ENCODE data around the gene KREMEN1.
"Not testable (repeated sequence)": the region's sequence is repeated elsewhere in the genome, so short reads cannot be mapped to it uniquely, and the experiment has no call there.

The KREMEN1 gene

GRCh38 chr22:29109822-29110221 is 37.0 kb downstream of the KREMEN1 start:
- DNase-seq, result no peak

GRCh38 chr22:29110946-29111345 is 38.1 kb downstream of the KREMEN1 start:
- no peak for DNase-seq

- no peak for DNase-seq
Observed at GRCh38 chr22:29112121-29112520, 39.3 kb downstream of the KREMEN1 start.

- no peak for DNase-seq
Observed at GRCh38 chr22:29112681-29113080, 39.8 kb downstream of the KREMEN1 start.

- no peak for DNase-seq
Observed at GRCh38 chr22:29113319-29113718, 40.5 kb downstream of the KREMEN1 start.

GRCh38 chr22:29114392-29114791 is 41.6 kb downstream of the KREMEN1 start:
- DNase-seq, result no peak

- no peak for DNase-seq
Observed at GRCh38 chr22:29115682-29116288, 43.0 kb downstream of the KREMEN1 start.

GRCh38 chr22:29116397-29117123 is 43.7 kb downstream of the KREMEN1 start:
- no peak for DNase-seq

- no peak for DNase-seq
Observed at GRCh38 chr22:29117799-29118477, 45.1 kb downstream of the KREMEN1 start.

GRCh38 chr22:29120098-29120912 is 47.5 kb downstream of the KREMEN1 start:
- not testable (repeated sequence) for DNase-seq

- DNase-seq, result no peak
Observed at GRCh38 chr22:29121124-29121523, 48.3 kb downstream of the KREMEN1 start.

- DNase-seq, result no peak
Observed at GRCh38 chr22:29122041-29122440, 49.2 kb downstream of the KREMEN1 start.

GRCh38 chr22:29124777-29125442 is 52.1 kb downstream of the KREMEN1 start:
- no peak for DNase-seq

- DNase-seq, result no peak
Observed at GRCh38 chr22:29125443-29125778, 52.6 kb downstream of the KREMEN1 start.

GRCh38 chr22:29125844-29126243 is 53.0 kb downstream of the KREMEN1 start:
- DNase-seq, result no peak

GRCh38 chr22:29126670-29127395 is 54.0 kb downstream of the KREMEN1 start:
- DNase-seq, result no peak

GRCh38 chr22:29128891-29129807 is 56.3 kb downstream of the KREMEN1 start:
- no peak for DNase-seq

- no peak for DNase-seq
Observed at GRCh38 chr22:29129808-29130140, 56.9 kb downstream of the KREMEN1 start.

GRCh38 chr22:29130476-29130875 is 57.6 kb downstream of the KREMEN1 start:
- DNase-seq, result no peak

GRCh38 chr22:29133603-29134133 is 60.8 kb downstream of the KREMEN1 start:
- DNase-seq, result no peak

GRCh38 chr22:29134448-29134847 is 61.6 kb downstream of the KREMEN1 start:
- no peak for DNase-seq
